GM12878 (cell line): ENCODE results near the gene OPCML. TPM values are rescaled to one million over a fixed set of nuclear protein-coding genes. Genes with fewer than 3 reads are reported as not detected.

Experiments
- ATAC-seq: fragments of 200-7000 bp; cut with Tn5 transposase; 3 replicates; pipeline ENCODE4 v1.9.1; 2020; ENCODE audit warnings: mild to moderate bottlenecking, moderate library complexity
- BruUV-seq: library from RNA; stranded (reverse); fragments of 400-500 nt; replicated peaks from 2 replicates; lab custom pipeline; 2021; lab: Mats Ljungman, UMichigan
- CTCF ChIA-PET: fragments of 300-600 bp; sonication (Branson Sonifier 250); formaldehyde crosslinking; extraction: SDS; loops from one replicate; lab custom pipeline; 2021; ENCODE audit warnings: inconsistent platforms; lab: Yijun Ruan, JAX
- POLR2A ChIA-PET: fragments of 350-600 bp; formaldehyde crosslinking; extraction: SDS; loops from one replicate; lab custom pipeline; 2021; ENCODE audit warnings: inconsistent platforms; lab: Charles Lee
- RAD21 ChIA-PET: fragments of 300-600 bp; sonication (Branson Sonifier 250); formaldehyde crosslinking; loops from one replicate; lab custom pipeline; 2023; ENCODE audit warnings: antibody characterized with exemption; ENCODE audit not compliant: unreplicated experiment; lab: Charles Lee
- SMC1A ChIA-PET: fragments of 300-600 bp; sonication (Branson Sonifier 250); formaldehyde crosslinking; loops from one replicate; lab custom pipeline; 2023; ENCODE audit not compliant: unreplicated experiment, uncharacterized antibody; lab: Charles Lee
- DNase-seq: peaks from one replicate; pipeline ENCODE4 v3.0.0-alpha.2; 2011; ENCODE audit warnings: low read depth, low spot score
- FAIRE-seq: peaks from 3 replicates; lab custom pipeline; 2011; peaks lifted over from hg19 to GRCh38; lab: Jason Lieb, UNC
- H2AFZ ChIP-seq: 2 replicates; pipeline ENCODE4 v1.6.0; 2011; ENCODE audit warnings: low read depth, low read length, control low read depth; ENCODE audit not compliant: control insufficient read depth
- H3K27ac ChIP-seq: 2 replicates; pipeline ENCODE4 v1.5.1; 2011; ENCODE audit warnings: control low read depth; ENCODE audit not compliant: control insufficient read depth, insufficient read depth
- H3K27me3 ChIP-seq, 2 experiments: replicated peaks in 1 of 2; 2 replicates each; pipeline versions ENCODE4 v1.6.0 to v1.6.1; 2011; ENCODE audit warnings: low read length in 1 of 2; ENCODE audit not compliant: control insufficient read depth in 2 of 2, insufficient read depth in 2 of 2
- H3K36me3 ChIP-seq, 2 experiments: 2 replicates each; pipeline ENCODE4 v1.5.1; 2011; ENCODE audit warnings: low read length in 1 of 2; ENCODE audit not compliant: control insufficient read depth in 2 of 2, insufficient read depth in 2 of 2
- H3K4me1 ChIP-seq: 2 replicates; pipeline ENCODE4 v1.6.1; 2011; ENCODE audit warnings: mild to moderate bottlenecking, low read length, moderate library complexity, mixed read lengths; ENCODE audit not compliant: control insufficient read depth, insufficient read depth
- H3K4me2 ChIP-seq: 2 replicates; pipeline ENCODE4 v1.6.0; 2011; ENCODE audit warnings: control low read depth; ENCODE audit not compliant: control insufficient read depth, insufficient read depth
- H3K4me3 ChIP-seq: fragments of 200-600 bp; sonication (generic); 2 replicates; pipeline ENCODE4 v1.5.1; 2016
- H3K79me2 ChIP-seq: 2 replicates; pipeline ENCODE4 v1.6.0; 2011; ENCODE audit warnings: low read length; ENCODE audit not compliant: control insufficient read depth, insufficient read depth
- H3K9ac ChIP-seq: 2 replicates; pipeline ENCODE4 v1.8.0; 2011; ENCODE audit warnings: low read length, control low read depth, mixed read lengths; ENCODE audit not compliant: control insufficient read depth, insufficient read depth
- H3K9me3 ChIP-seq: replicated peaks from 3 replicates; pipeline ENCODE4 v1.5.1; 2011; ENCODE audit warnings: mild to moderate bottlenecking, low read length; ENCODE audit not compliant: control insufficient read depth, insufficient read depth
- H4K20me1 ChIP-seq: 2 replicates; pipeline ENCODE4 v1.6.0; 2011; ENCODE audit not compliant: control insufficient read depth, insufficient read depth
- ATF7 ChIP-seq: fragments of 450-650 bp; IDR thresholded peaks from 2 replicates; pipeline ENCODE4 v1.6.1; 2016; ENCODE audit warnings: low read depth, mild to moderate bottlenecking
- CHD4 ChIP-seq: fragments of 200-600 bp; sonication (generic); IDR thresholded peaks from 2 replicates; pipeline ENCODE4 v1.6.1; 2016; ENCODE audit warnings: mild to moderate bottlenecking
- CREB1 ChIP-seq: IDR thresholded peaks from 2 replicates; pipeline ENCODE4 v1.6.1; 2012; ENCODE audit warnings: low read depth, mild to moderate bottlenecking, inconsistent platforms
- ELK1 ChIP-seq: IDR thresholded peaks from 2 replicates; pipeline ENCODE4 v1.6.1; 2012; ENCODE audit warnings: low read depth, low read length, improper control_type of control experiment
- FOS ChIP-seq: IDR thresholded peaks from 3 replicates; pipeline ENCODE4 v1.6.1; 2011; ENCODE audit warnings: borderline replicate concordance; ENCODE audit not compliant: insufficient read length; ENCODE audit errors: extremely low read depth
- FOXK2 ChIP-seq: fragments of 450-650 bp; IDR thresholded peaks from 2 replicates; pipeline ENCODE4 v1.6.1; 2017; ENCODE audit warnings: mild to moderate bottlenecking, moderate library complexity
- FOXM1 ChIP-seq: IDR thresholded peaks from 2 replicates; pipeline ENCODE4 v1.6.1; 2012; ENCODE audit warnings: low read depth, mild to moderate bottlenecking, inconsistent platforms, low read length, moderate library complexity
- HDAC6 ChIP-seq: fragments of 200-600 bp; sonication (generic); IDR thresholded peaks from one replicate; pipeline ENCODE4 v1.8.0; 2017; ENCODE audit warnings: antibody characterized with exemption; ENCODE audit not compliant: unreplicated experiment
- NFIC ChIP-seq: IDR thresholded peaks from 2 replicates; pipeline ENCODE4 v1.6.1; 2012; ENCODE audit warnings: low read depth, mild to moderate bottlenecking, inconsistent platforms, low read length, moderate library complexity
- NFXL1 ChIP-seq: fragments of 450-650 bp; IDR thresholded peaks from 2 replicates; pipeline ENCODE4 v1.6.1; 2017; ENCODE audit warnings: antibody characterized with exemption, mild to moderate bottlenecking, borderline replicate concordance
- RELB ChIP-seq: fragments of 450-650 bp; IDR thresholded peaks from 2 replicates; pipeline ENCODE4 v1.6.1; 2017; ENCODE audit warnings: low read depth, mild to moderate bottlenecking, moderate library complexity
- SMAD5 ChIP-seq: IDR thresholded peaks from 2 replicates; pipeline ENCODE4 v1.6.1; 2016; ENCODE audit warnings: antibody characterized with exemption, low read depth
- STAT3 ChIP-seq: IDR thresholded peaks from 2 replicates; pipeline ENCODE4 v1.6.1; 2011; ENCODE audit warnings: low read depth, low read length, improper control_type of control experiment
- TBL1XR1 ChIP-seq: IDR thresholded peaks from 2 replicates; pipeline ENCODE4 v1.6.1; 2012; ENCODE audit warnings: low read depth, low read length, improper control_type of control experiment
- WGBS: methylation state at CpG from one replicate; pipeline ENCODE4 v1.1.6; 2016; ENCODE audit warnings: low lambda C conversion rate; ENCODE audit not compliant: insufficient replicate concordance, insufficient coverage; ENCODE audit errors: missing lambda C conversion rate; 5-methylcytosine and 5-hydroxymethylcytosine counted together
- in situ Hi-C: fragments of 300-500 bp; cut with MboI; formaldehyde crosslinking; loops from 9 replicates; pipeline ENCODE4 v1.14.3; 2018; ENCODE audit warnings: mixed read lengths
- intact Hi-C: fragments of 100-400 bp; cut with micrococcal nuclease; formaldehyde crosslinking; loops from one replicate; pipeline ENCODE4 v1.14.2; 2022; ENCODE audit not compliant: unreplicated experiment
- polyA plus RNA-seq, 11 experiments: library from polyadenylated mRNA; depleted of rRNA in 4 of 11; unstranded in 6 of 11; stranded (reverse) in 5 of 11; fragments of >200 nt; fragmentation: Nextera tagmentation in 4 of 11; fragmentation: Illumina TruSeq in 1 of 11; extraction: Ambion mirVana in 4 of 11; extraction: Trizol in 1 of 11; gene quantifications; 1 replicate in 1 of 11; 2 replicates in 10 of 11; pipeline versions ENCODE4 v1.2.1 to v1.2.3, GENCODE V29; 2011 to 2016; ENCODE audit warnings: inconsistent platforms in 2 of 11, missing spikeins in 2 of 11, low read depth in 1 of 11
- total RNA-seq, 4 experiments: library from RNA; depleted of rRNA in 3 of 4; stranded (reverse); fragments of >200 nt in 3 of 4; fragmentation: Illumina TruSeq in 1 of 4; extraction: Trizol in 1 of 4; gene quantifications; 2 replicates each; pipeline versions ENCODE4 v1.2.1 to v1.2.3, GENCODE V29; 2013 to 2021
- TF ChIP-seq, protein P1 (sequence below): fragments of 450-650 bp; IDR thresholded peaks from 2 replicates; pipeline ENCODE4 v1.6.1; 2016; ENCODE audit warnings: mild to moderate bottlenecking
- TF ChIP-seq, protein P2 (sequence below): IDR thresholded peaks from 2 replicates; pipeline ENCODE4 v1.6.1; 2012; ENCODE audit warnings: low read depth, low read length, improper control_type of control experiment

OPCML gene
- total and polyA plus RNA-seq, 10 of the 15 experiments (the other 5 are each of a cell fraction or from before 2014, with no cell fraction given), result 0.84 TPM; not detected in 9

- TF ChIP-seq FOXM1, result no peak
- TF ChIP-seq NFIC, result no peak
- TF ChIP-seq CHD4, result no peak
- TF ChIP-seq RELB, result no peak
- TF ChIP-seq, protein P1, sequence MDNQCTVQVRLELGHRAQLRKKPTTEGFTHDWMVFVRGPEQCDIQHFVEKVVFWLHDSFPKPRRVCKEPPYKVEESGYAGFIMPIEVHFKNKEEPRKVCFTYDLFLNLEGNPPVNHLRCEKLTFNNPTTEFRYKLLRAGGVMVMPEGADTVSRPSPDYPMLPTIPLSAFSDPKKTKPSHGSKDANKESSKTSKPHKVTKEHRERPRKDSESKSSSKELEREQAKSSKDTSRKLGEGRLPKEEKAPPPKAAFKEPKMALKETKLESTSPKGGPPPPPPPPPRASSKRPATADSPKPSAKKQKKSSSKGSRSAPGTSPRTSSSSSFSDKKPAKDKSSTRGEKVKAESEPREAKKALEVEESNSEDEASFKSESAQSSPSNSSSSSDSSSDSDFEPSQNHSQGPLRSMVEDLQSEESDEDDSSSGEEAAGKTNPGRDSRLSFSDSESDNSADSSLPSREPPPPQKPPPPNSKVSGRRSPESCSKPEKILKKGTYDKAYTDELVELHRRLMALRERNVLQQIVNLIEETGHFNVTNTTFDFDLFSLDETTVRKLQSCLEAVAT, result no peak
- TF ChIP-seq ATF7, result no peak
- no peak for TF ChIP-seq FOS
- TF ChIP-seq NFXL1, result no peak
These were observed 1080.2 kb downstream of the OPCML start (continued) for GRCh38 chr11:132451942-132452601.

GRCh38 chr11:132450631-132451030, 1081.7 kb downstream of the OPCML start:
- POLR2A ChIA-PET, result no interaction called here
- no peaks in the 10 kb centered on the region for H3K4me1 ChIP-seq
- 32% methylated on average over 3 of the region's 3 CpGs for WGBS
- DNase-seq (no peak), FAIRE-seq (no peak), ATAC-seq (no peak)
- H3K9me3 ChIP-seq, result no peaks in the 10 kb centered on the region
- H3K36me3 ChIP-seq, result no peaks in the 10 kb centered on the region
- no peaks in the 10 kb centered on the region for H3K79me2 ChIP-seq
- H3K4me2 ChIP-seq, result no peak overlapping the region
- in situ Hi-C loops, result no loop called here
- RAD21 ChIA-PET, result no interaction called here
- no TSS peak for BruUV-seq
- SMC1A ChIA-PET, result no interaction called here
- H3K9ac ChIP-seq, result no peak overlapping the region
- CTCF ChIA-PET, result no interaction called here
- no peaks in the 10 kb centered on the region; a peak in 2 of 4 replicates for H3K27me3 ChIP-seq
- H3K27ac ChIP-seq, result no peak overlapping the region
- TF ChIP-seq, protein P2, sequence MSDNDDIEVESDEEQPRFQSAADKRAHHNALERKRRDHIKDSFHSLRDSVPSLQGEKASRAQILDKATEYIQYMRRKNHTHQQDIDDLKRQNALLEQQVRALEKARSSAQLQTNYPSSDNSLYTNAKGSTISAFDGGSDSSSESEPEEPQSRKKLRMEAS, result no peak
- TF ChIP-seq FOXK2 (no peak), ELK1 (no peak), CREB1 (no peak), HDAC6 (no peak), RELB (no peak), STAT3 (no peak), ATF7 (no peak), TBL1XR1 (no peak), SMAD5 (no peak)
- no peak overlapping the region for H2AFZ ChIP-seq
- H3K4me3 ChIP-seq, result no peak overlapping the region
- no peaks in the 10 kb centered on the region for H4K20me1 ChIP-seq
- intact Hi-C loops, result no loop called here
